GM19455 (cell line): ENCODE measurements around the gene INPPL1.
"Not testable (repeated sequence)": the region's sequence is repeated elsewhere in the genome, so short reads cannot be mapped to it uniquely, and the experiment has no call there.

Experiments
- ATAC-seq: cut with Tn5 transposase; IDR thresholded peaks from one replicate; pipeline ENCODE4 v1.9.1; 2021; ENCODE audit not compliant: unreplicated experiment

The INPPL1 gene

GRCh38 chr11:72243173-72244059 lies 18.8 kb downstream of the INPPL1 start:
- no peak for ATAC-seq

DNA sequence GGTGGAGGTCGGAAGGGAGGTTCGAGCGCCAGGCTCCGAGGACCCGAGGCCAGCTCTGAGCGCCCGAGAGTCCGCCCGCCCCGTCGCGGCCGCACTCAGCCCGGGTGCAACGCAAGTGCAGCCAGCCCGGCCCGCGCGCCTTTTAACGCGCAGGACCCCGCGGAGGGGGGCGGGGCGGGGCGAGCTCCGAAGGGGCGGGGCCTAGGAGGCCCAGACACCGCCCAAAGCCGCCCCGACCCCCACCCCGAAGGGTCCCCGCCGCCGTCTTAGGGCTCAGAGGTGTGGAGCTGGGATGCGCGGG lies 19.4 kb downstream of the INPPL1 start, which contains the start of gene PHOX2A:
Gene PHOX2A, minus strand, starts transcription at position 117 of the 301 bp plus-strand sequence. CDS start 172 bp downstream, outside the sequence.
- ATAC-seq = no peak

- no peak for ATAC-seq
Observed at GRCh38 chr11:72244361-72245262, 20.0 kb downstream of the INPPL1 start.

GRCh38 chr11:72245263-72245816 lies 20.8 kb downstream of the INPPL1 start:
- ATAC-seq = no peak

- ATAC-seq = no peak
Observed at GRCh38 chr11:72247584-72247983, 23.0 kb downstream of the INPPL1 start.

GRCh38 chr11:72249961-72250360 lies 25.4 kb downstream of the INPPL1 start:
- ATAC-seq = no peak

DNA sequence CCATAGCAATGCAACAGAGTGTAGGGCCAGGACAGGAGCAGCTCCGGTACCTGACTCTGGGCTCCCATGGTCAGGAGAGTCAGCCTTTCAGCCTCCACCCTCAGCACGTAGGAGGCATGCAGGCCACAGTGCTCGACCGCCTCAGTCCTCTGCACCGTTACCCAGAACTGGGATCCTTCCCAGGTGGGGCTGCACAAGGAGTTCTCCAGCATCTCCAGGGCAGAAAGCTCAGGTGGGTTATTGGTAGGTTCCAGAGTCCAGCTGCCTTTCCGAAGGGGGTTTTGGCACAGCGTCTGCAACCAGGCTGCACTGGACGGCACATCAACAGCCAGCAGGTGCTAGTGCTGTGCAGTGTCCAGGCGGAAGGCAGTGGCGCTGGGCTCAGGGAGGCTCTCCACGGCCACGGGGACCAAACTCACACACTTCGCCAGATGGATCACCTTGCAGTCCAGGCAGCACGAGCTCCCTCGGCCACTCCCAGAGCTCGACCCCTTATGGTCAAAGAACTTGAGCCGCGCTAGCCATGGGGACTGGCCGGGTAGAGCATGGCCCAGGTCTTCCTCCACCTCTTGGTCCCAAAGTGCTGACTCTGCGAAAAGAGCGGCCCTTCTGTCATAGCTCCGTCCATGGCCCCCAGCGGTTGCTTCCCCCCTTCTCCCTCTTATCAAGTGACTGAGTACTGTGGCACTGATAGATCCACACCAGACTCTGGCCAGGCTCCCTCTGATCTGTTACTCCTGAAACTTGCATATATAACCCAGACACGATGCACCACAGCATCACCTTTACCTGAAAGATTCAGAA lies 26.3 kb downstream of the INPPL1 start:
- no peak for ATAC-seq

DNA sequence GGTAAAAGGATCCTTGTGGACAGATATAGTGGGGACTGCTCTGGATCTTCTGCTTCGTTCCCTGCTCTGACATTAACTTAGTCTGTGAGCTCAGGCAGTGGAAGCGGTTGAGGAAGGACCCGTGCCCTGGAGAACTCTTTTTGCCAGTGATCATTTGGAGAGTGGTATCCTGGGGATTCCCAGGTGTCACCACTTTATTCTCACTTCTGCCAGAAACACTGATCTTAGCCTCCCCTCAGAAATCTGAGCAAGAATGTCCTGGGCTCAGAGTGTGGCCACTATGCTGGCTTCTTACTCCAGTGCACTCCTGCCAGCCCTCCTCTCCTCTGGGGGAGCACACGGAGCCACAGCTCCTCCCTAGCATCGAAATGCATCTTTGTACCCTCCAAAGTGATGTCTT lies 27.0 kb downstream of the INPPL1 start:
- ATAC-seq = no peak

DNA sequence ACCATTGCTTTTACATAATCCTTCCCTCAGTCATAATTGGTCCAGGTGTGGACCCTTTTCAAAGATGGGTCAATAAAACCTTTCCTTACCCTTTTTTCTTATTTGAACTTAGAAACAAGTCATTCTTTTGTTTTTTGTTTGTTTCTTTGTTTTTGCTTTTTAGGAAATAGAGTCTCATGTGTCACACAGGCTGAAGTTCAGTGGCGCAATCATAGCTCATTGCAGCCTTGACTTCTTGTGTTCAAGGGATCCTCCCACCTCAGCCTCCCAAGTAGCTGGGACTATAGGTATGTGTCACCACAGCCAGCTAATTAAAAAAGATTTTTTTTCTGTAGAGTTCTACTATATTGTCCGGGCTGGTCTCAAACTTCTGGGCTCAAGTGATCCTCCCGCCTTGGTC lies 28.8 kb downstream of the INPPL1 start:
- ATAC-seq = no peak

DNA sequence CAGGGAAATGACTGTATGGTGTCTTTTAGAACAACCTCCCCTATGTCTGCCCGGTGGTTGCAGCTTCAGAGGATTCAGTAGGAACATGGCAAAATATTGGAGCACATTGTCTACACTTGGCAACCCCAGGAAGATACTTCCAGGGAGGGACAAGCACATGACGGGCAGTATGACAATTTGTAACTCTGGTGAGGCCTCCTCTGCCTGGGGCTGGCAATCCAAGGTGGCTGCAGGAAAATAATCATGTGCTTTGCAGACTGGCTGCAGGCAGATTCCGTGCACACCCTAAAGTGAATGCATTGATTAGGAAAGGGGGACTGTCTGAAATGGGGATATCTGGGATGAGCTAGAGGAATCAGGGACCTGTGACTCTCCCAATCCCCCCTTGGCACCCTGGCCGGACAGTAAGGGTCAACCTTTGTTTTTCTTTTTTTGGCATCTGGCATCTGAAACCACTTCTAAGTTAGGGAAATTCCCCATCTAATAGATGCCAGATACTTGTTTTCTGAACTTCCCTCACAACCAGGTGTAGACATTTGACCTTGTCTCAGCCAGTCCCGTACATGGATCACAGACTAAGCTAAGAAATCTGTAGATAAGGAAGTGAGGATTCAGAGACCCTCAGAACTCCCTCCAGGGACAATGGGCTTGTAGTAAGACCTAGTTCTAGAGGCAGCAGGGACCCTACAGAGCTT lies 29.9 kb downstream of the INPPL1 start:
- ATAC-seq = no peak

DNA sequence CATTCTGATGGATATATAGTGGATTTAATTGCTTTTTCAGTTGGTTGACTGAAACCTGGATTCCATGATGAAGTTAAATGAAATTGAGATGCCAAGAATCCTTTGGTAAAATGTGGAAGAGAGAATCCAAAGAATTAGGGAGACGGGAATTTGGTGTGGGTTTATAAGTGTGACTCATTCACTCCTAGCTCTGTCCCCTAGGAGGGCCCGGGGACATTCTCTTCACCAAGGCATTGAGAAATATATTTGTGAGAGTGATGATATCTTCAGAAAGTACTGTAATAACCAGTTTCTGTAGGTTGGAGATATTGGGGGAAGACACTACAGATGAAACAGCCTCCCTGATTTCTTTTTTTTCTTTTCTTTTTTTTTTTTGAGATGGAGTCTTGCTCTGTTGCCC lies 33.0 kb downstream of the INPPL1 start:
- ATAC-seq = no peak

- ATAC-seq = no peak
Observed at GRCh38 chr11:72259490-72259889, 34.9 kb downstream of the INPPL1 start.

GRCh38 chr11:72260574-72260973 lies 36.0 kb downstream of the INPPL1 start:
- ATAC-seq = no peak

- no peak for ATAC-seq
Observed at GRCh38 chr11:72263361-72263760, 38.8 kb downstream of the INPPL1 start.

- no peak for ATAC-seq
Observed at GRCh38 chr11:72265951-72266350, 41.4 kb downstream of the INPPL1 start.

GRCh38 chr11:72266960-72267359 lies 42.4 kb downstream of the INPPL1 start:
- ATAC-seq = not testable (repeated sequence)

DNA sequence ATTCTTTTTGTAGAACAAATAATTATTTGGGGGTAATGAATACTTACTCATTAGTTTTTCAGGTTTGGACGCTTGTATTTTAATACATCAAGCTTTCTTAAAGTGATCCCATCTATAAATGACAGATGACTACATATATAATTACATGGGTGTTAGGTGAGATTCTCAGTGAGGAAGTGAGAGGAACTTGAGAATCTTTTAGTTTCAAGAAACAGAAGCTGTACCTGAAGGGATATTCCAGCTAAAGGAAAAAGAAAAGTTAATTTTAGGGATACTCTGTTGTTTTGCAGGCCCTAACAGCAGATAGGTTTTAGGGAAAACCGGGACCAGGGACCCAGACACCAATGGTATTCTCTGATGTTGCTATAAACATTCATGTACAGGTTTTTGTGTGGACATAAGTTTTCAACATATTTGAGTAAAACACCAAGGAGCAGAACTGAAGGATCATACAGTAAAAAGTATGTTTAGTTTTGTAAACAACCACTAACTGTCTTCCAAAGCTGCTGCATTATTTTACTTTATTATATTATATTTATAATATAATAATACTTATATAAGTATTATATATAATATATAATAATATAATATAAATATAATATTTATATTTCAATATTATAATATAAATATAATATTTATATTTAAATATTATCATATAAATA lies 43.5 kb downstream of the INPPL1 start:
- ATAC-seq = no peak

DNA sequence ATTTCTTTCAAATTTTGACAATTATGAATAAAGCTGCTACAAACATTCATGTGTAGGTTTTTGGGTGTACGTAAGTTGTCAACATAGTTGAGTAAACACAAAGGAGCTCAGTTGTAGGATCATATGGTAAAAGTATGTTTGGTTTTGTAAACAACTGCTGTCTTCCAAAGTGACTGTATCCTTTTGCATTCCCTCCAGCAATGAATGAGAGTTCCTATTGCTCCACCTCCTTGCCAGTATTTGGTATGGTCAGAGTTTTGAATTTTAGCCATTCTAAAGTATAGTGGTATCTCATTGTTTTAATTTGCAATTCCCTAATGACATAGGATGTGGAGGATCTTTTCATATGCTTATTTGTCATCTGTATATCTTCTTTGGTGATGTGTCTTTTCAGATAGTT lies 47.4 kb downstream of the INPPL1 start:
- ATAC-seq = no peak

- no peak for ATAC-seq
Observed at GRCh38 chr11:72274435-72274834, 49.9 kb downstream of the INPPL1 start.

DNA sequence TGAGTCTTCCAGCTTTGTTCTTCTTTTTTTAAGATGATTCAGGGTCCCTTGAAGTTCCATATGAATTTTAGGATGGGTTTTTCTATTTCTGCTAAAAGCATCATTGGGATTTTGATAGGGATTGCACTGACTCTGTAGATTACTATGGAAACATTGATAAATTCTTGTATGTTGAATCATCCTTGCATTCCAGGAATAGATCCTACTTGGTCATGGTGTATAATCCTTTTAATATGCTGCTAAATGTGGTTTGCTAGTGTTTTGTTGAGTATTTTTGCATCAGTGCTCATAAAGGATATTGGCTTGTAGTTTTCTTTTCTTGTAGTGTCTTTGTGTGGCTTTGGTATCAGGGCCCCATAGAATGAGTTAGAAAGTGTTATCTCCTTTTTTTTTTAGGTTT lies 54.3 kb downstream of the INPPL1 start:
- ATAC-seq = no peak
